ENCODE results near the gene MAP4K4.
"Not testable (repeated sequence)": the region's sequence is repeated elsewhere in the genome, so short reads cannot be mapped to it uniquely, and the experiment has no call there.

The MAP4K4 gene

GRCh38 chr2:101930019-101930418 is 232.5 kb downstream of the MAP4K4 start:
- no peak for DNase-seq (ENCODE audit: low read depth)
- no peak for TF ChIP-seq CTCF (IDR thresholded peaks at IDR 0.05; ENCODE audit: insufficient read depth, low read depth, low read length, missing control alignments)

GRCh38 chr2:101930847-101931246 is 233.3 kb downstream of the MAP4K4 start:
- no peak for TF ChIP-seq CTCF (IDR thresholded peaks at IDR 0.05; ENCODE audit: insufficient read depth, low read depth, low read length, missing control alignments)
- H3K4me3 ChIP-seq (ENCODE audit: low read length): no peak overlapping the region
- no peak for DNase-seq (ENCODE audit: low read depth)

More at GRCh38 chr2:101930019-101930418, 232.5 kb downstream of the MAP4K4 start:
- H3K4me3 ChIP-seq (ENCODE audit: low read length): no peak overlapping the region

- no peak overlapping the region for H3K4me3 ChIP-seq (ENCODE audit: low read length)
- no peak for DNase-seq (ENCODE audit: low read depth)
- TF ChIP-seq CTCF (IDR thresholded peaks at IDR 0.05; ENCODE audit: insufficient read depth, low read depth, low read length, missing control alignments): no peak
Observed at GRCh38 chr2:101931402-101931801, 233.9 kb downstream of the MAP4K4 start.

- not testable (repeated sequence) for H3K4me3 ChIP-seq (ENCODE audit: low read length)
Observed at GRCh38 chr2:101935764-101936163, 238.3 kb downstream of the MAP4K4 start.

GRCh38 chr2:101942851-101943250 is 245.3 kb downstream of the MAP4K4 start:
- H3K4me3 ChIP-seq (ENCODE audit: low read length): no peak overlapping the region
- TF ChIP-seq CTCF (IDR thresholded peaks at IDR 0.05; ENCODE audit: insufficient read depth, low read depth, low read length, missing control alignments): no peak
- no peak for DNase-seq (ENCODE audit: low read depth)

More at GRCh38 chr2:101935764-101936163, 238.3 kb downstream of the MAP4K4 start:
- DNase-seq (ENCODE audit: low read depth): not testable (repeated sequence)
